ENCODE results near the gene BCCIP.

The BCCIP gene

GRCh38 chr10:125822878-125823662 is at the start of gene BCCIP, which contains the start of gene UROS:
Gene BCCIP (plus strand): TSS chr10:125823546. CDS start chr10:125823558, 12 bp downstream.
Gene UROS (minus strand): TSS chr10:125823258. CDS start chr10:125816499, 6,759 bp downstream.
- peak; percentile 81 to 84 for DNase-seq (ENCODE audit: low read depth in 1 of 2, low spot score in 1 of 2)

GRCh38 chr10:125773687-125774543 is 49.4 kb upstream of the BCCIP start:
- DNase-seq (ENCODE audit: low read depth in 1 of 2, low spot score in 1 of 2): no peak

GRCh38 chr10:125774581-125775191 is 48.7 kb upstream of the BCCIP start:
- no peak for DNase-seq (ENCODE audit: low read depth in 1 of 2, low spot score in 1 of 2)

- no peak for DNase-seq (ENCODE audit: low read depth in 1 of 2, low spot score in 1 of 2)
Measured at GRCh38 chr10:125775491-125776106, 47.7 kb upstream of the BCCIP start, which contains the start of gene MMP21. Gene MMP21 (minus strand): TSS chr10:125775821. CDS start chr10:125775821, 0 bp downstream.

- no peak for DNase-seq (ENCODE audit: low read depth in 1 of 2, low spot score in 1 of 2)
Measured at GRCh38 chr10:125777806-125778205, 45.5 kb upstream of the BCCIP start.

- no peak for DNase-seq (ENCODE audit: low read depth in 1 of 2, low spot score in 1 of 2)
Measured at GRCh38 chr10:125778556-125778955, 44.8 kb upstream of the BCCIP start.

GRCh38 chr10:125779403-125780327 is 43.7 kb upstream of the BCCIP start:
- DNase-seq (ENCODE audit: low read depth in 1 of 2, low spot score in 1 of 2): no peak

GRCh38 chr10:125781374-125781773 is 42.0 kb upstream of the BCCIP start:
- DNase-seq (ENCODE audit: low read depth in 1 of 2, low spot score in 1 of 2): no peak

GRCh38 chr10:125782054-125782453 is 41.3 kb upstream of the BCCIP start:
- no peak for DNase-seq (ENCODE audit: low read depth in 1 of 2, low spot score in 1 of 2)

- DNase-seq (ENCODE audit: low read depth in 1 of 2, low spot score in 1 of 2): no peak
Measured at GRCh38 chr10:125782616-125783015, 40.7 kb upstream of the BCCIP start.

GRCh38 chr10:125783408-125783807 is 39.9 kb upstream of the BCCIP start:
- DNase-seq (ENCODE audit: low read depth in 1 of 2, low spot score in 1 of 2): no peak

GRCh38 chr10:125783957-125784356 is 39.4 kb upstream of the BCCIP start:
- DNase-seq (ENCODE audit: low read depth in 1 of 2, low spot score in 1 of 2): no peak

GRCh38 chr10:125785791-125786190 is 37.6 kb upstream of the BCCIP start:
- no peak for DNase-seq (ENCODE audit: low read depth in 1 of 2, low spot score in 1 of 2)

- no peak for DNase-seq (ENCODE audit: low read depth in 1 of 2, low spot score in 1 of 2)
Measured at GRCh38 chr10:125788156-125789034, 35.0 kb upstream of the BCCIP start.

- no peak for DNase-seq (ENCODE audit: low read depth in 1 of 2, low spot score in 1 of 2)
Measured at GRCh38 chr10:125792342-125793300, 30.7 kb upstream of the BCCIP start.

- DNase-seq (ENCODE audit: low read depth in 1 of 2, low spot score in 1 of 2): no peak
Measured at GRCh38 chr10:125795128-125795527, 28.2 kb upstream of the BCCIP start.

GRCh38 chr10:125795637-125796190 is 27.6 kb upstream of the BCCIP start:
- DNase-seq (ENCODE audit: low read depth in 1 of 2, low spot score in 1 of 2): no peak

GRCh38 chr10:125797424-125797823 is 25.9 kb upstream of the BCCIP start:
- no peak for DNase-seq (ENCODE audit: low read depth in 1 of 2, low spot score in 1 of 2)
